ENCODE data around the gene DMD. TPM values are rescaled to one million over a fixed set of nuclear protein-coding genes. Genes with fewer than 3 reads are reported as not detected.

The DMD gene
- total and polyA plus RNA-seq, 12 donors, result 28.5 to 228 (median 168) TPM

DNA sequence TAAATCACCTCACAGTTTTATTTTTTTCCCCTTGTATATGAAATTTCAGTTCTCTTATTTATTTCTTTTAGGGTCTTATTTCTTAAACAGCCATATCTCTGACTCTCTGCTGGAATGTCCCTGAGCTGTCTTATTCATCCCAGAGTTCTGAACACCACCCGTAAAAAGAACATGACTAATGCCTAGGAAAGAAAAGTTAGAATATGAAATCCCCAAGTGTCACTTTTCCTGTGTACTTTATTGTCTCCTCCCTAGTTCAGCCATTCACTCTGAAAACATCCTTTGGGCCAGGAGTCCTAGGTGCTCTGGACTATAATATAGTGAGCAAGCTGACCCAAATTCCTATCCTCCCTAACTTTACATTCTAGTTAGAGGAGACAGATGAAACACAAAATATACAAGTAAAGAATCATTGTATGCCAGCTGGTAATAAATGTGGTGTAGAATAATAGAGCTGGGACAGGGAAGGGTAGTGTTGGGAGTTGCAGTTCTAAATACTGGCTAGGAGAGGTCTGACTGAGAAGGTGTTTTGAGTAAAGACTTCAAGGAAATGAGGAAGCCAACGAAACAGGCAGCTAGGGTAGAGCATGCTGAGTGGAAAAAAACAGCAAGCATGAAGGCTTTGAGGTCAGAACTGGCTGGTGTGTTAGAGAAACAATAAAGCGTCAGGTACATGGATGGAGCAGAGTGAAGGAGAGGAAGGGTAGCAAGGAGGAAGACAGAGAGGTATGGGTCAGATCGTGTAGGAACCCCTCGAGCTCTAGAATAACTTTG lies 2098.9 kb downstream of the DMD start:
- intact Hi-C loops (cut with DNase I), result no loop called here
- no peaks in the 10 kb centered on the region for H3K36me3 ChIP-seq
- H3K9me3 ChIP-seq, result peaks cover 0 to 6% (median 0%) of the 10 kb centered on the region in 11 donors
- ATAC-seq, result no peak
- peaks cover 0 to 3% (median 0%) of the 10 kb centered on the region in 9 donors for H3K4me1 ChIP-seq
- WGBS, 2 donors, result 83 to 89% methylated on average over 5 of the region's 5 CpGs
- H3K27ac ChIP-seq, result no peak overlapping the region
- TF ChIP-seq, protein P1, sequence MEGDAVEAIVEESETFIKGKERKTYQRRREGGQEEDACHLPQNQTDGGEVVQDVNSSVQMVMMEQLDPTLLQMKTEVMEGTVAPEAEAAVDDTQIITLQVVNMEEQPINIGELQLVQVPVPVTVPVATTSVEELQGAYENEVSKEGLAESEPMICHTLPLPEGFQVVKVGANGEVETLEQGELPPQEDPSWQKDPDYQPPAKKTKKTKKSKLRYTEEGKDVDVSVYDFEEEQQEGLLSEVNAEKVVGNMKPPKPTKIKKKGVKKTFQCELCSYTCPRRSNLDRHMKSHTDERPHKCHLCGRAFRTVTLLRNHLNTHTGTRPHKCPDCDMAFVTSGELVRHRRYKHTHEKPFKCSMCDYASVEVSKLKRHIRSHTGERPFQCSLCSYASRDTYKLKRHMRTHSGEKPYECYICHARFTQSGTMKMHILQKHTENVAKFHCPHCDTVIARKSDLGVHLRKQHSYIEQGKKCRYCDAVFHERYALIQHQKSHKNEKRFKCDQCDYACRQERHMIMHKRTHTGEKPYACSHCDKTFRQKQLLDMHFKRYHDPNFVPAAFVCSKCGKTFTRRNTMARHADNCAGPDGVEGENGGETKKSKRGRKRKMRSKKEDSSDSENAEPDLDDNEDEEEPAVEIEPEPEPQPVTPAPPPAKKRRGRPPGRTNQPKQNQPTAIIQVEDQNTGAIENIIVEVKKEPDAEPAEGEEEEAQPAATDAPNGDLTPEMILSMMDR (IDR thresholded peaks at IDR 0.05), result no peak
- no peak overlapping the region for H3K4me3 ChIP-seq
- H3K27me3 ChIP-seq, result no peaks in the 10 kb centered on the region
- no peak for DNase-seq

DNA sequence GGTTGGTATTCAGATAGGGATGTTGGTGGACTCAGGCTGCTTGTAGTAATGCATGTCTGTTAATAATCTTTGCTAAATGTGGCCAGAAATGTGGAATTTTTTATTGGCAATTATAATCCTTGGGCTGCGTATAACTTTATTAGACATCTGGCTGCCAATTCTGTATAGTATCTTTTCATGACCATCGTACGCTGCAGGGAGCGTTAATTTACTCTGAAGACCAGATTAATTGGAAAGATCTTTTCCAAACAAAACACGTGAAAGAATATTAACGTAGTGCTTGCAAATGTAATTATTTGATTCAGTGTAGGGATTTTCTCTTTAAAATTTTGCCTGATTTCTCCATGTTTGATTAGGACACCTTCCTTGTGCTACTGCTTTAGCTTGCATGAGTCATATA lies 2100.7 kb downstream of the DMD start:
- Histone ChIP-seq H3K27ac (no peak overlapping the region), H3K27me3 (no peaks in the 10 kb centered on the region), H3K4me3 (no peak overlapping the region), H3K4me1 (peaks cover 0 to 3% (median 0%) of the 10 kb centered on the region in 9 donors), H3K36me3 (no peaks in the 10 kb centered on the region), H3K9me3 (peaks cover 0 to 6% (median 0%) of the 10 kb centered on the region in 11 donors)
- ATAC-seq (no peak), DNase-seq (no peak)
- TF ChIP-seq, protein P1 (IDR thresholded peaks at IDR 0.05), result no peak
- intact Hi-C loops (cut with DNase I), result no loop called here
- 90 to 95% methylated on average over 6 of the region's 6 CpGs for WGBS, 2 donors

DNA sequence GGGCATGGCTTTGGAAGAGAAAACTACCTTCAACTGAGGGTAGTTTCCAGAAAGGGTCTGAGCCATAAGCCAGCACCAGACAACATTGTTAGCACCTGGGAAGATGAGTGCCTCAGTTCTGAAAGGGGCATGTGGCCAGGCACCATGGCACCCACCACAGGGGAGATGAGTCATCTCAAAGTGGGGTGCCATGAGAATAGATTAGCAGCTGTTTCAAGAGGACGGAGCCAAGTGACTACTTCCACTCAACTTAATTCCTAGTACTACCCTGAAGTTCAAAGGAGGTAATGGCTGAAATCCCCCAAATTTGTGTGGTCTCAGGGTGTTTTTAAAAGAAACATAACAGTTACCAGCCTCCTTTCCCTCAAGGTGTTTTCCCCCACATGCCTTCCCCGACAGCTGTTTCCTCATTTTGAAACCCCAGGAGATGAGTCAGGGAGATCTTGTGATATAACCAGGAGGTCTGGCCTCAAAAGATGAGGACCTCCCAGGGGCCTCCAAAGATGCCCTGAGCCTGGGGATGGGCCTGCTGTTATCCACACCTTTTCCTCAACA lies 2111.7 kb downstream of the DMD start:
- Histone ChIP-seq H3K27me3 (peaks cover 0 to 5% (median 0%) of the 10 kb centered on the region in 7 donors), H3K4me1 (peaks cover 0 to 6% (median 0%) of the 10 kb centered on the region in 9 donors), H3K9me3 (no peaks in the 10 kb centered on the region), H3K4me3 (no peak overlapping the region), H3K27ac (no peak overlapping the region), H3K36me3 (no peaks in the 10 kb centered on the region)
- TF ChIP-seq, protein P1 (IDR thresholded peaks at IDR 0.05), result no peak
- ATAC-seq (no peak), DNase-seq (no peak)
- intact Hi-C loops (cut with DNase I), result no loop called here
- 59 to 74% methylated on average over 2 of the region's 2 CpGs for WGBS, 2 donors

DNA sequence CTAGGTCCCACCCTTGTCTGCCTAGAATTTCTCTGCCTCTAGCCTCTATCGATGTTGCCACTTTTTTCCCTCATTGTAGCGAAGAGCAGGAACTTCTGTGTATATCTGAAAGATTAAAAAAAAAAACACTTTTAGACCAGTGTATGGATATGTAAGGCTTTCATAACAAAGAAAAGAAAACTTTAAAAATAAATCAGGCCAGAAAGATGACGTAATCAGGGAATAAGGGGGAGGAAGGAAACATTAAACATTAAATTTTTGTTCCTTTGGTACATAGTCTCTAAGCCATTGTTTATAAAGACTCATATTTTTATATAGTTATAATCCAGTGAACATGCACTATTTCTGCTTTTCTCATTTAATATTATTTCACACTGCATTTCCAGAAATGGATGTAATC lies 2113.3 kb downstream of the DMD start:
- TF ChIP-seq, protein P1 (IDR thresholded peaks at IDR 0.05), result no peak
- intact Hi-C loops (cut with DNase I), result no loop called here
- H3K27ac ChIP-seq, result peak overlapping the region in 4 of 10 donors; percentile 40 to 49 (median 44)
- peaks cover 0 to 5% (median 0%) of the 10 kb centered on the region in 7 donors for H3K27me3 ChIP-seq
- H3K4me1 ChIP-seq, result peaks cover 0 to 6% (median 0%) of the 10 kb centered on the region in 9 donors
- no peak for DNase-seq
- no peaks in the 10 kb centered on the region for H3K9me3 ChIP-seq
- no peak overlapping the region for H3K4me3 ChIP-seq
- 47 to 60% methylated on average over 3 of the region's 3 CpGs for WGBS, 2 donors
- peak in 2 of 8 donors; percentile 34 to 63 for ATAC-seq
- H3K36me3 ChIP-seq, result no peaks in the 10 kb centered on the region
